Mononuclear cell (primary cell): ENCODE data around the gene ARHGAP28. TPM values are rescaled to one million over a fixed set of nuclear protein-coding genes. Genes with fewer than 3 reads are reported as not detected.
"Not testable (repeated sequence)": the region's sequence is repeated elsewhere in the genome, so short reads cannot be mapped to it uniquely, and the experiment has no call there.

ENCODE experiments used
- H3K27me3 ChIP-seq: 2 replicates; pipeline ENCODE4 v1.6.0; 2011; ENCODE audit warnings: low read length, control low read depth; ENCODE audit not compliant: insufficient read depth
- H3K4me1 ChIP-seq: 2 replicates; pipeline ENCODE4 v1.5.1; 2011; ENCODE audit warnings: mild to moderate bottlenecking, low read length, control low read depth; ENCODE audit not compliant: insufficient read depth
- H3K4me3 ChIP-seq: 2 replicates; pipeline ENCODE4 v1.5.1; 2011; ENCODE audit warnings: mild to moderate bottlenecking, low read length, moderate library complexity
- H3K9me3 ChIP-seq: 2 replicates; pipeline ENCODE4 v1.5.1; 2011; ENCODE audit warnings: low read depth, mild to moderate bottlenecking, control low read depth, low read length
- total RNA-seq: library from RNA; depleted of rRNA; stranded (reverse); fragments of >200 nt; gene quantifications from one replicate; pipeline ENCODE4 v1.2.3, GENCODE V29; 2012

Gene ARHGAP28
- total RNA-seq, 1 donor = not detected

DNA sequence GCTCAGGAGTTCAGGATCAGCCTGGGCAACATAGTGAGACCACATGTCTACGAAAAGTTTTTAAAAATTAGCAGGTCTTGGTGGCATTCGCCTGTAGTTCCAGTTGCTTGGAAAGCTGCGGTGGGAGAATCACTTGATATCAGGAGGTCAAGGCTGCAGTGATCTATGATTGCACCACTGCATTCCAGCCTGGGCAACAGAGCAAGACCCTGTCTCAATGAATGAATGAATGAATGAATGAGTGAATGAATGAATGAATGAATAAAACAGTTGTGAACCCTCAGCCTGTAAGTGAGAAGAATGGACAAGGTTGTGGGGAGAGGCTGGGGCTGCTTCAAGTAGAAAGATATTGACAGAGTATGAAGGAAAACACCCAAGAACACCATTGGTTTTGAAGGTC lies 48.0 kb downstream of the ARHGAP28 start:
- Histone ChIP-seq H3K27me3 (no peaks in the 10 kb centered on the region), H3K4me1 (no peaks in the 10 kb centered on the region), H3K4me3 (no peak overlapping the region), H3K9me3 (no peaks in the 10 kb centered on the region)

GRCh38 chr18:6778459-6779247 lies 49.1 kb downstream of the ARHGAP28 start:
- H3K27me3 ChIP-seq = no peaks in the 10 kb centered on the region
- no peaks in the 10 kb centered on the region for H3K4me1 ChIP-seq
- H3K4me3 ChIP-seq = no peak overlapping the region
- H3K9me3 ChIP-seq = no peaks in the 10 kb centered on the region

DNA sequence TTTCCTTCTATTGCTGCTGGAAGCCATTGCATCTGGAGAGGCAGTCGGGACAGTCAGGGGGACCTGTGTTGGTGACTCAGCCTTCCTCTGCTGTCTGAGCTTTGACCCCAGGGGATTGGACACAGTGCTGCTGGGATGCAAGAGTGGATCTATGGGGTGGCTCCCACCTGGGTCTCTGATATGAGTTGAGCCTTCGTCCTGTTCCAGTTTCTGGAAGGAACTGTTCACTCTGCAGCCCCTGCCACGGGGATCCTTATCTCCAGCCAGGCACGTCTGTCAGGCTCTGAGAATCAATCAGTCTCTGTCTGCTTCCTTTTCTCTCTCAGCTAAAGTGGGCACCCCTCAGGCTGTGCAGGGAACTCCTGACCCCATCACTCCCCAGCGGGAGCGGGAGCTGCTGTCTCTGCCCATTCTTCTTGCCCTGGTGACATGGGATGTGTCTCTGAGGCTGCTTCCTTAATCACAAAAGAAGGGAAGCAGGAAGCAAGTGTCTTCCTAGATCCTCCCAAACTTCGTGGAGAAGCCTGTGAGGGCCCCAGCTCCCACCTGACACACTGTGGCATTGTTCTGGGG lies 51.7 kb downstream of the ARHGAP28 start:
- H3K4me3 ChIP-seq = no peak overlapping the region
- no peaks in the 10 kb centered on the region for H3K4me1 ChIP-seq
- H3K27me3 ChIP-seq = no peaks in the 10 kb centered on the region
- no peaks in the 10 kb centered on the region for H3K9me3 ChIP-seq

GRCh38 chr18:6781796-6782195 lies 52.3 kb downstream of the ARHGAP28 start:
- Histone ChIP-seq H3K4me3 (no peak overlapping the region), H3K9me3 (no peaks in the 10 kb centered on the region), H3K27me3 (no peaks in the 10 kb centered on the region), H3K4me1 (no peaks in the 10 kb centered on the region)

DNA sequence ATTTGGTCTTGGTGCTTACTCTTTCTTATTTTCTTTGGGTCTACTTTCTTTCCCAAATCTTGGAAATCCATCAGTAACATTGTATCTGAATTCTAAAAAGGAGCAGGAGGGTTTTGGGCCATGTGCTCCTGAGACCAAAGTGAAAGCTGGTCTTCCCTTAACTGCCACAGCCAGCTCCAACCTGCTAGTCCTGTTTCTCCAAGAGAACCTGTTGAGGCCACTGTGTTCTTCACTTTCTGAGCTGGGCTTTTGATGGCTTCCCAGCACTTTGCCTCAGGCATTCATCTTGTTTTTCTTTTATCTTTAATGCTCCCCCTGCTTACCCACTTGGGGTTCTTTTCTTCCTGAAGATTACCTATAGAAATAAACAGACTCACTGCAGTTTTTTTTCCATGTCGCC lies 53.3 kb downstream of the ARHGAP28 start:
- no peaks in the 10 kb centered on the region for H3K4me1 ChIP-seq
- no peaks in the 10 kb centered on the region for H3K9me3 ChIP-seq
- no peaks in the 10 kb centered on the region for H3K27me3 ChIP-seq
- H3K4me3 ChIP-seq = no peak overlapping the region

DNA sequence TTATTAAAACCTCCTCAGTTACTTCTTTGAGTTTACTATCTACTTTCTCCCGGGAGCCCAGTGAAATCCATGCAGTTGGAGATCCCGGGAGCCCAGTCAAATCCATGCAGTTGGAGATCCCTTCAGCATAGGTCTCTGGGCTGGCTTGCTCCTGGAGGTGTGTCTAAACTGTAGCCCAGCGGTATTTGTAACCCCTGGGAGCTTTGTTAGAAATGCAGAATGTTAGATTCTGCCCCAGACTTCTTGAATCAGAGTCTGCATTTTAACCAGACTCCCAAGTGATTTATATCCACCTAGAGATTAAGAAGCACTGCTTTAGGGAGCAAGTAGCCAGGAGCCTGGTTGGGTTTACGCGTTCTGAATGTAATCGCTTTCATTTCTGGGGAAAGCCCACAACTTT lies 54.5 kb downstream of the ARHGAP28 start:
- Histone ChIP-seq H3K27me3 (no peaks in the 10 kb centered on the region), H3K9me3 (no peaks in the 10 kb centered on the region), H3K4me1 (no peaks in the 10 kb centered on the region), H3K4me3 (no peak overlapping the region)

- Histone ChIP-seq H3K4me1 (no peaks in the 10 kb centered on the region), H3K27me3 (no peaks in the 10 kb centered on the region), H3K9me3 (no peaks in the 10 kb centered on the region), H3K4me3 (no peak overlapping the region)
These were observed 55.5 kb downstream of the ARHGAP28 start for GRCh38 chr18:6785001-6785400.

- Histone ChIP-seq H3K4me1 (no peaks in the 10 kb centered on the region), H3K27me3 (no peaks in the 10 kb centered on the region), H3K9me3 (no peaks in the 10 kb centered on the region), H3K4me3 (no peak overlapping the region)
These were observed 55.9 kb downstream of the ARHGAP28 start for GRCh38 chr18:6785411-6785810.

DNA sequence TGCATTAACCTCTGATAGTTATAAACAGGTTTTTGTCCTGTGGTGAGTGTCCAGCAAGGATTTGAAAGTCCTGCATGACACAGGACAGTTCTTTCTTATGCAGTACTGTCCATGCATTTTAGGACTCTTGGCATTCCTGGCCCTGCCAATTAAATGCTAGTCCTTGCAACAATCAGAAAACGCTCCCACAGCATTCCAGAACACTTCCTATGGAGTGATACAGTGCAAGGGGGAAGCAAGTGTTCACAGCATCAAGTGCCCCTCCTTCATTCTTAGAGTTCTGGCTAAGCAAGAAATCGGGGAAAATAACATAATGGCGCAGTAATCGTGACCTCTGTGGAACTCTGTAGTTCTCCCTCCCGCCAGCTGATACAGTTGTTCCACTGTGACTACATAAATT lies 62.9 kb downstream of the ARHGAP28 start:
- Histone ChIP-seq H3K9me3 (no peaks in the 10 kb centered on the region), H3K4me3 (no peak overlapping the region), H3K4me1 (no peaks in the 10 kb centered on the region), H3K27me3 (no peaks in the 10 kb centered on the region)

DNA sequence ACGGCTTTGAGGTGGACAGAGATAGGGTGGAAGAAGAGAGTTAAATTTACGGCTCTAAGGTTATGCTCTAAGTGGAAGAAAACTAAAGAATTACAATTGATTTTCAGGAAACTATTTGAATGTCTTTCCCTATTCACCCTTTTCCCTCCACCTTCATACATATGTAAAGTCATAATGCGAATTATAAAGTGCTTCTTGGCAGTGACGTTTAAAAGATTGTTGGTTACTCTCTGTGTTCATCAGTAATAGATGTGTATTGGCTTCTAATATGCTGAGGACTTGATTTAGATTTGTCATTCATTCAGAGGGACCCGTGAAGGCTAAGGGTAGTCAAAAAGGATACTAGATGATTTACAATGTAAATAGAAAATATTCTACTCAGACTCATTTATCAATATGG lies 63.9 kb downstream of the ARHGAP28 start:
- Histone ChIP-seq H3K9me3 (no peaks in the 10 kb centered on the region), H3K27me3 (no peaks in the 10 kb centered on the region), H3K4me3 (no peak overlapping the region), H3K4me1 (no peaks in the 10 kb centered on the region)

- H3K9me3 ChIP-seq = no peaks in the 10 kb centered on the region
- no peaks in the 10 kb centered on the region for H3K27me3 ChIP-seq
- H3K4me1 ChIP-seq = no peaks in the 10 kb centered on the region
- no peak overlapping the region for H3K4me3 ChIP-seq
These were observed 64.5 kb downstream of the ARHGAP28 start for GRCh38 chr18:6793986-6794385.

DNA sequence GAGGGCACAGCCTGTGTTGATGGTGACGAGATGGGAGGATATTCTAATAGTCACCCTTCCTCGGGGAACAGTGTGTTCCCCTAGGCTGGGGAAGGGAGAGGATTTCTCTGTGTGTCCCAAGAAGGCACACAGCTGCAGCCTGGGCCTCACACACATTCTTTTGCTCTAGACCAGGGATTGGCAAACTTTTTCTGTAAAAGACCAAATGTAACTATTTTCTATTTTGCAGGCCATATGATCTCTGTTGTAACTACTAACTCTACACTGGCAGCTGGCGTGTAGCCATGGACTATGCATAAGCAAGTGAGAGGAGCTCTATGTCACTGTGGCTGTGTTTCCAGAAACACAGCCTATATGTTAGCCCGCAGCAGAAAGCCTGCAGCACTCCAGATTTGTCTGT lies 65.8 kb downstream of the ARHGAP28 start:
- Histone ChIP-seq H3K4me1 (no peaks in the 10 kb centered on the region), H3K4me3 (no peak overlapping the region), H3K9me3 (no peaks in the 10 kb centered on the region), H3K27me3 (no peaks in the 10 kb centered on the region)

- H3K9me3 ChIP-seq = no peaks in the 10 kb centered on the region
These were observed 67.0 kb downstream of the ARHGAP28 start for GRCh38 chr18:6796511-6796910.

DNA sequence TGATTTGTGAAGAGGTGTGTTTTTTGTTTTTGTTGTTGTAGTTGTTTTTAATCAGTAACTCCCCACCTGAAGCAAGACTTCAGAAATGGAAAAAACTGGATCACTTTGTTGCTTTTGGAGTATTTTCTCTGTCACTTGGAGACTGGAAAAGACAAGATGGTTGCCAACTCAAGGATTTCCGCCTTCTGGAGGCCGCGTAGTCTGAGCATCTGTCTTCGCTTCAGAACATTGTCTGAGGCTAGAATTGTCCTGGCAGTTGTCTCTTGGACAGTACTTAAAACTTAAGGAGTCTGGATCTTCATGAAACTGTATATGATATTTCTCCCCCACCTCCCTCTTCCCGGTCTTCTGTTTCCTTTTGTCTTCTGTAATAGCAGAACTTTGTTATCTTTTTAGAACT lies 67.7 kb downstream of the ARHGAP28 start:
- Histone ChIP-seq H3K4me3 (no peak overlapping the region), H3K4me1 (no peaks in the 10 kb centered on the region), H3K9me3 (no peaks in the 10 kb centered on the region), H3K27me3 (no peaks in the 10 kb centered on the region)

More at GRCh38 chr18:6796511-6796910, 67.0 kb downstream of the ARHGAP28 start:
- Histone ChIP-seq H3K4me1 (no peaks in the 10 kb centered on the region), H3K27me3 (no peaks in the 10 kb centered on the region), H3K4me3 (no peak overlapping the region)

- Histone ChIP-seq H3K4me3 (no peak overlapping the region), H3K4me1 (no peaks in the 10 kb centered on the region), H3K27me3 (no peaks in the 10 kb centered on the region), H3K9me3 (no peaks in the 10 kb centered on the region)
These were observed 69.4 kb downstream of the ARHGAP28 start for GRCh38 chr18:6798896-6799295.

GRCh38 chr18:6800309-6800708 lies 70.8 kb downstream of the ARHGAP28 start:
- not testable (repeated sequence) for H3K9me3 ChIP-seq, H3K27me3 ChIP-seq, H3K4me3 ChIP-seq, H3K4me1 ChIP-seq
